GM19467 (cell line): ENCODE results near the gene MINK1.

Source experiments
- ATAC-seq: cut with Tn5 transposase; IDR thresholded peaks from one replicate; pipeline ENCODE4 v1.9.1; 2021; ENCODE audit warnings: mild to moderate bottlenecking, moderate library complexity; ENCODE audit not compliant: unreplicated experiment

MINK1 gene

DNA sequence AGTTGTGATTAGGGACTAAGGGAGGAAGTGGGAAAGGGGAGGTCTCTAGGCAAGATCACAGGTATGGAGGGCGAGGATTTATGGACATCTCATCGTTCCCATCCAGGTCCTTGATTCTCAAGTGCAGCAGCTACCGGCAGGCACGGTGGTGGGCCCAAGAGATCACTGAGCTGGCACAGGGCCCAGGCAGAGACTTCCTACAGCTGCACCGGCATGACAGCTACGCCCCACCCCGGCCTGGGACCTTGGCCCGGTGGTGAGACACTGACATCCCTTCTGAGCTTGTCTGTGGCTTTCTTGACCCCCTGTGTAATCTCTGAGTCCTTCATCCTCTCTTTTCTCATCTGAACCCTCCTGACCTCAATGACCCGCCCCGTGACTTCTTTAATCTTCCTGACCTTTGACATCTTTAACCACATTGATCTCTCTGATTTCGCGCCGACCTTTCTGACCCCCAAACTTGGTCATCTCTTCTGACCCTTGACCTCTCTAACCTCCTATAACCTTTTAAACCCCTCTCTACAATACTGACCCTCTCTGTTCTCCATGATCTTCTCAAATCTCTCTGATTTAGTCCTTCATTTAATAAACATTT lies 22.3 kb upstream of the MINK1 start:
- ATAC-seq: no peak

DNA sequence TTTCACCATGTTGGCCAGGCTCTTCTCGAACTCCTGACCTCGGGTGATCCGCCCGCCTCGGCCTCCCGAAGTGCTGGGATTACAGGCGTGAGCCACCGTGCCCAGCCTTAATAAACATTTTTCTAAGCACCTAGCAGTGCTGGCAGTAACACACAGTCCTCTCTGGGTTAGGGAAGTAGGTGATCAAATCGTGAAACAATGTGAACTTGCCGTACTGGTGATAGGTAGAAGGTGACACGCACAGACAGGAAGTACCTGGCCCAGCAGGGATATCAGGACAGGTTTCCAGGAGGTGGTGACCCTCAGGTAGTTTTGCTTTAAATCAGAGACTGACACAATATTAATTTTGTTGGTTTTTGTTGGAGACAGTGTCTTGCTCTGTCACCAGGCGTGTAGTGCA lies 21.7 kb upstream of the MINK1 start:
- ATAC-seq: no peak

DNA sequence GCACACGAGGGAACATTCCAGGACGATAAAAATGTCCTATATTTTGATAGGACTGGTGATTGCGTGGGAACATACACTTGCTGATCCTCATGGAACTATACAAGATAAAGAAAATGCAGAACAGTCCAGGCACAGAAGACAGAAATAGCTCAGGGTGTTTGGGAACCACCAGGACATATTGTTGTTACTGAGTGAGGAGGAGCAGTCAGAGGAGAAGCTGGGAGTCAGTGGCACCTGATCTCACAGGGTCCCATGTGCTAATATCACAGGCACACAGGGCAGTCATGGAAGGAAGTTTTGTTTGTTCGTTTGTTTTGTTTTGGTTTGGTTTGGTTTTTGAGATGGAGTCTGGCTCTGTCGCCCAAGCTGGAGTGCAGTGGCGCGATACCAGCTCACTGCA lies 20.4 kb upstream of the MINK1 start:
- ATAC-seq: no peak

DNA sequence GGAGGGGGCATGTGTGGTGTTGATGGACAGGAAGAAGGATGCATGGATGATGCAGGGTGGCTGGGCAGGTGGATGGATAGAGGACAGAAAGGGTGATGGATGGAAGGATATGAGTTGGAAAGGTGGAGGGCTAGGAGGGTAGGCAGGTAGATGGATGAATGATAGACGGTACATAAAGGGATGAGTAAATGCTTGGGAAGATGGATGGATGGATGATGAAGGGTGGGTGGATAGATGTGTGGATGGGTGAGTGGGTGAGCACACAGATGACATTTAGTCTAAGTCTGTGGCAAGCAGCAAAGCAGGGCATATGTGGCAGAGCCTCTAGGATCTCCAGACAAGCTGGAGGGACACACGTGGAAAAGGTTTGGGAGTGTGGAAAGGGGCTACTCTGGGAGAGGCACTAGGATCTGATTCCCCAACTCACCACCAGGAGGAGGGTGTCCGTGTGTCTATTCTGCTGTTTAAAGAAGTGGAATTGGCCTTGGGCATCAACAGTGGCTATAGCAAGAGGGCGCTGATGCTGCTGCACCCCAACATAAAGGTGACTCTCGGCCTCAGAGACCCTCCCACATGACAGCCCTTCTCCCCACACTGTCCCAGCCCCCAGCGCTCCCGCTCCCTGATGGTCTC lies 18.0 kb upstream of the MINK1 start:
- ATAC-seq: no peak

DNA sequence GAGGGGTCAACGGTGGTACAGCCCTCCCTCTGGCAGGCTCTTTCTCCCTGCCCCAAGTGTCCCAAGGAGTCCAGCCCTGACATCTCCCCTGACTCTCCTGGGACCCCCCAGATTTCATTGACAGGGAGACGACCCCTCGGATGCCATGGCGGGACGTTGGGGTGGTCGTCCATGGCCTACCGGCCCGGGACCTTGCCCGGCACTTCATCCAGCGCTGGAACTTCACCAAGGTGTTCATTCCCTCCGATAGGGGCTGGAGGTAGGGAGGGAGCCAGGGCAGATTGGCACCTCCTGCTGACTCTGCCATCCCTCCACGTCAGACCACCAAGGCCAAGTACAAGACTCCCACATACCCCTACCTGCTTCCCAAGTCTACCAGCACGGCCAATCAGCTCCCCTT lies 16.3 kb upstream of the MINK1 start:
- ATAC-seq: no peak

DNA sequence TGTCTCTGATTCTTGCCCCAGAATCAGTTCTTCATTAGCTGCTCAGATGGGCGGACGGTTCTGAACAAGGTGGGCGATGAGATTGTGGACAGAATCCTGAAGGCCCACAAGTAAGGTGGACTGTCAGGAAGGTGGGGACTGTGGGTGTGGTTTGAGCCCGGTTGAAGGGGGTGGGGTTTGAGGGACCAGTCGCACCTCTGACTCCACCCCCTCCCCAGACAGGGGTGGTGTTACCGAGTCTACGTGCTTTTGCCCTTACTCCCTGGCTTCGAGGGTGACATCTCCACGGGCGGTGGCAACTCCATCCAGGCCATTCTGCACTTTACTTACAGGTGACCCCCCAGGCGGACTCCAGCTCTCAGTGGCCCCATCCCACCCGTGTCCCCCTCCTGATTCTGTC lies 14.9 kb upstream of the MINK1 start:
- ATAC-seq: no peak

DNA sequence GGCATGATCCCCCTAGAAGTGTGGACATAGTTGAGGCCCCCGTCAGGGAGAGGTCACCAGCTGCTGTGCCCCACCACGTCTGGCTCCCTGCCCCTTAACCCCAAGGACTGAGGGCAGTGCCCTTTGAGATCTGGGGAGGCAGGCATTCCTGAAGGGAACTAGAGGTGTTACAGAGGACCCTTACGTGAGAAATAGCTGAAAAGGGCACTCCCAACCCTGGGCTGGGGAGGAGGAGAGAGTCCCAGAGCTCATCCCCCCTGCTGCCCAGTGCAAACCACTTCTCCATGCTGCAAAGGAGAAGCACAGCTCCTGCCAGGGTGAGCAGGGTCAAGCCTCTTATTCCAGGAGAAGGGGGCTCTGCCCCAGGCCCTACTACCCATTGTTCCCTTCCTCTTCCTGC lies 10.3 kb upstream of the MINK1 start:
- no peak for ATAC-seq

DNA sequence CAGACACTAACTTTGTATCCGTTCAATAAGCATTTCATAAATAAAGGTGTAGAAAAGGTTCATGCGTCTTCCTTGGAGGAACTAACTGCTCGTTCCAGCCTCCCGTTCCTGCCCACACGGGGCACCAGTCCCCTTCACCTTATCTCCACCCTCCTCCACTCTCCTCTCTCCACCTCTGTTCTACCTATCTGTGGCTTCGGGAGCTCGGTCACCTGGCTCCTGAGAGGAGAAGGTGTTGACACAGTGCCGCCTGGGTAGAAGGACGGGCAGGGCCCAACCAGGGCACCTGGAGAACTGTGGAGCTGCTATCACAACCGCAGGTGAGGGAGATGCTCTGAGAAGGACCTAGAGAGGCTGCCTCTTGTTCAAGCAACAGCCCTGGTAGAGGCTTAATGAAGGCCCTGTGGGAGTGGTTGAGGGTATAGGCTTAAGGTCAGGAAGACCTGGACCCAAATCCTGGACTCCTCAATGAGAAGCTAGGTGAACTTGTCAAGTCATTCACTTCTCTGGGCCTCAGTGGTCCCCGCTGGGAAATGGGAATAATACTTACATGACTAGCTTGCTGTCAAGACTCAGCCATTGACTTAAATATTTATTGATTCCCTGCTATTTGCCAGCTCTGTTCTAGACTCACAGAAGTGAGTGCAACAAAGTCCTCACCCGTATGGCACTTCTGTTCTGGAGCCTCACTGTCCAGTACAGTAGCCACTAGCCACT lies 9.6 kb upstream of the MINK1 start:
- no peak for ATAC-seq

DNA sequence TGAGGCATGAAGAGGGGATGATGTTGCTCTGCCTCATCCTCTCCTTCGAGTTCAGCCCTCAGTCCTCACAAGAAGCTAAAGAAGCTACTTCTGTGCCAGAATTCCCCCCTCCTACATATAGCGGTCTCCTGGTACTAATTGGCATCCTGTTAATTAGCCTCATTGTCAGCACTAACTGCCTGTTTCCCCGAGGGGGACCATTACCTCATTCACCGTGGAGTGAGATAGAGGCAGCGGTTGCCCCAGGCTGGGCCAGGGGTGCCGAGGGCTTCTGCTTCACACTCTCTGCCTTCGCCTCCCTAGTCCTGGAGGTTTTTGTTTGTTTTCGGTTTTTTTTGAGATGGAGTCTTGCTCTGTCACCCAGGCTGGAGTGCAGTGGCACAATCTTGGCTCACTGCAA lies 5.7 kb upstream of the MINK1 start:
- no peak for ATAC-seq

DNA sequence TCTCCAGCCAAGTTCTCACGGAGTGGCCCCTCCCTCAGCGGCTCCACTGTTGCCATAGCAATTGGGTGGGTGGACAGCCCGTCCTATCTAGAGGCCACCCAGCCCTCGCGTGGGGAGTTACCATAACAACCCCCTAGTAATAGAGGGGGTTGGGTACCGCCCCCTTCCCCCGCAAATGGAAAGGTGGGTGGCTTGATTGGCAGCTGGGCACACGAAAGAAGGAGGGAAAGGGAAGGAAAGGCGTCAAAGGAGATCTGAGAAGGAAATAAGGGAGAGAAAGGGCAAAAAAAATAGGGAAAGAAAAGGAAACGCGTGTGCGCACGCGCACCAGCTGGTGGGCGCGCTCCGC lies 337 bp upstream of the MINK1 start:
- peak; percentile 5 for ATAC-seq

DNA sequence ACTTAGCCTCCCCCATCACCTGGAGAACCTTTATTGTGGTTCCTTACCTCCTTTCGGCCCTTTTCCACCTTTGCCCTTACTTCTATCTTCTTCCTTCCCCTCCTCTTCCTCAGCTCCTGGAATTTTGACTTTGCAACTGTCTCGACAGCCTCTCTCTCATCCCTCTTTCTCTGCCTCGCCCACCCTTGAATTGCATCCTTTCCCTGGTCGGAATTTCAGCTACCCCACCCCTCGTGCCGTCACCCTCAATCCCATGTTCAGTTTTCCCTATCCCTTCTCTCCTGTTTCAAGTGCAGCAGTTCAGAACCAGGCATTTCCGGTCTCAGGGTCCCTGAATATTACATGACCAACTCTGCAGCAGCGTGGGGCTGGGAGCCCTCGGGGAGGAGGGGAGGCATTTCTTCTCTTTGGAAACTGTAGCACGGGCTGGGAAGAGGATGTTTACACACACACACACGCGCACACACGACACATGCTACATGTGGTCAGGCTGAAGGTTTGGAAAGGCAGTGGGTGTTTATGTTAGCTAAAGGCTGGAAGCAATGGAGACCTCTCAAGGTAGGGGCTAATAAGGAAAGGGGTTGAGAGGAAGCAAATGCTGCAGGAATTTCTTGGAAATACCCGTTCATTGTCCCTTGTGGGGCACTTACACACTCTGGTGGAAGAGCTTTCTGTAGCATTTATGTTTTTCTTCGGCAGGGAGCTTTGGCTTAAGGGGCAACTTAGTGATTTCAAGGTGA lies 971 bp downstream of the MINK1 start:
- ATAC-seq: no peak

DNA sequence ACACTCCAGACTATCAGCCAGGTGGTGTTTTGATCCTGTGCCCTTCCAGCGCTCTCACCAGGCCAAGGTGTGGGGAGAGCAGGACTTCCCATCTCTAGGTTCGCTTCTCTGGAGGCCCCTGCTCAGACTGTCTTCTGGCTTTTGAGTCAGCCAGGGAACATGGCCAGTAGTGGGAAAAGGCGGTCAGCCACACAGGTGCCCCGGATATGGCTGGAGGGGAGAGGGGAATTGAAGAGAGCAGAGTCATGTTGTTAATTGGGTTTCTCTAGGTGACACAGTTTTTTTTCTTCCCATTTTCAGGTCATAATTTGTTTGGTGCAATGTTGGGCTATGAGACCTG lies 1.5 kb downstream of the MINK1 start:
- no peak for ATAC-seq

DNA sequence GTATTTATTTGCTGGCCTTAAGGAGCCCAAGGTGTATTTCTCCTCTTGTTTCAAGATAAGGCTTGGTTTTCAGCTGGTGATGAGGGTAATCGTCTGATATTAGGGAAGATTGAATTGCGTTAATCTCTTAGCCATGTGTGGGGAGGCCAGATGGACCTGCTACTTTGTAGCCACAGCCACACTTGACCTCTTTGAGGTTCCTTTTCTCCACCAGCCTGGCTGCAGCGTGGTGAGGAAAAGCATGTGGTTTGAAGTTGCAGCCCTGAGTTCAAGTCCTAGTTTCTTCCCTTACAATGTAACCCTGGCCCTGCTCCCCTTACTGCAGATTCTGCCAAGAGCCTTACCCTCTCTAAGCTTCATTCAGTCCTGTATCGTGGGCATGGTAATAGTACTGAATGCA lies 3.1 kb downstream of the MINK1 start:
- ATAC-seq: no peak

DNA sequence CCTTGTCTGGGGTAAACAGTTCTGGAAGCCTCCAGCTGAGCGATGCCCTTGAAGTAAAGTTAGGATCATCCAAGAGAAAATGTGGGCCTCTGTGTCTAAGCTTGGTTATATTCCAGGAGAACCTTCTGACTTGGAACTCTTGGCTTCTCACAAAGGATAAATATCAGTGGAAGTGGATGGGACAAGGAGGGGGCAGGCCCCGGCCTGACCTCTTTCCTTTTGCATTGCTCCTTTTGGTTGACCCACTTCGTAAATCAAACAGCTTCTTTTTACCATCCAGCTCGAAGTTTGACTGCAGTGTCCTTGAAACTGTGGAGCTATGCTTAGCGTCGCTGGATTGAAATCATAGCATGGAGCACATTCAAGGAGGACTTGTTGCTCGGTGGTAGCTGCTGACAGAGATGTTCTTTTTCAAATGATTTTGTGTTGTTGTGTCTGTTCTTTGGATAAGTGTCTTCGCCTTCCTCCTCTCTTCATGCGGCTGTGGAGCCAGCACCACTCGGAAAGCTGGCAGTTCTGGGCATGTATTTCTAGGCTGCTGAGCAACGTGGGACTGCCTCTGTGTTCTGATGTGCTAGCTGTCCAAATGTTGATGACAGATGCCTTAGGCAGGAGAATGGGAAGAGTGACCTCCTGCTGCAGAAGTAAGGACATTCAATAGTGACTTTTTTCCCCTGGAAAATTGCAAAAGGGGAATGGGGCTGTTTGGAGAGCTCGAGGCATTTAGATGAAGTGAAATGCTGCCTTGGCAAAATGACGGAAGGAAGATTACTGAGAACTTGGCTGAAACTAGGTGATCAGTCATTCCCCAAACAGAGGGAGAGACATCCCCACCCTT lies 4.5 kb downstream of the MINK1 start:
- ATAC-seq: no peak

DNA sequence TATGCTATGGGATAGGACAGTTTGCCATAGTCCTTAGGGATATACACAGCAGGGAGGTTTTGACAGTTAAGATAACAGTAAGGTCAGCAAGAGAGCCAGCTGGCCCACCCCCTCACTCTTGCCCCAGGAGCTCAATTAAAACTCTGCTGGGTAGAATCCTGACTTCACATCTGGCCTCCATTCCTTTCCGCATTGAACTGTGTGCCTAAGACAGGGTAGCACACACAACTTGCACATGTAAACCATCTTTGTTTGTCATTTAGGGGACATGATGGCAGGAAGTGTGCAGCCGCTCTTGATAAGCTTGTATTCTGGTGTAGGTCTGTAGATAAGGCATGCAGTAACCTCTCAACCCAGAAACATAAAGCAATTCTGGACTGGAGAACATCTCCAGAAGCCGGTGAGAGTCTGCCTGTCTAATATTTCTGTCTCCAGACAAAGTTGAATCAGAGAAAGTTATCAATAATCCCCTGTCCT lies 5.2 kb downstream of the MINK1 start:
- ATAC-seq: no peak

DNA sequence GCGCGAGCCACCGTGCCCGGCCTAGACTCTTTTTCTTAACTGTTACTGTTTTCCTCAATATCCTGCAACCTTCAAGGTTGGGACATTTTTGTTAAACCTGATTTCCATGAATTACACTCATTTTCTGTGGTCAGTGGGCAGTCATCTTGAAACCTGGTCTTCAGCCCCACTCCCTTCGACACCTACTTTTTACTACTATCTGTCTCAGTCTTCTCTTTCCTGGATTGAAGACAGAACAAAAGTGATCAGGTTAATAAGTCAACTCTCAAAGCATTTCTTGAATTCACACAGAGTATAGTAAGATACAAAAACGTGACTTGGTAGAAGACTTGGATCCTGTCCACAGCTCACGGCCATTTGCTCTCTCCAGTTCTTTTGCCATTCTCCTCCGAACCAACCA lies 6.1 kb downstream of the MINK1 start:
- no peak for ATAC-seq

DNA sequence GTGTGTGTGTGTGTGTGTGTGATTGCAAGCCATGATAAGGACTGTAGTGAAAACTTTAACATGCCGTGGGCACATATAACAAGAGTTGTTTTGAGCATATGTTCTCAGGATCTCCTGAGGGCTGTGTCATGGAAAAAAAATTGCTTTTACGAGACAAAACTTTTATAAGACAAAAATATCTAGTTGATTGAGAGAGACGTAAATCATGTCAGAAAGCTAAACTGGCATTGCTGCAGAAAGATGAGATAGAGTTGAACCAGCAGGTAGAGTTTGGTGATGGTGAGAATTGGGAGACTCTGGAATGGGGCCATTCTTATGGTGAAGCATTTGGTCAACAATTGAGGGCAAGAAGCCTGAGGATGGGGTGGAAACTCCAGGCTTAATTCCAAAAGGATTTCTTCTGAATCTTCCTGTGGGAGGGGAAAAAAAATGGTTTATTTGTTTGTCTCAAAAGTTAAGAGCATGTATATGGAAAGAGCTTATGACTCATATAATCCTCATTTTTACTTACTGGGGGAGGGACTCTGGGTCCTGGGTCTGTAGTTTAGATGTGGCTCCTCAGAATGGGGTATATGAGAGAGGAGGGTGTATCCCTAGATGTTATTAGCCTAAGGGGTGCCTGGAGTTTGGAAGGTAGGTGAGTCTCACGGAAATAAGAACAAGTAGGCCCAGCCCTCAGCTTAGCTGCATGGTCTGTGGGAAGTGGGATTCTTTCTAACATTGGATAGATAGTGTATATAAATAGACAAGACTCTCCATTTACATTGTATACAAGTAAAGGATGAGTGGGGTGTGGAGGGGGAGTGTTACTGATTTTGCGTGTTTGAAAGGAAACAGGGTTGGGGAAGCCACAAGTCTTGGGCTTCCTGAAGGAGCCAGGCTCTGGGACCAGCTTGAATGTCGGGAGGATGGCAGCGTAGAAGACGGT lies 7.1 kb downstream of the MINK1 start:
- no peak for ATAC-seq

DNA sequence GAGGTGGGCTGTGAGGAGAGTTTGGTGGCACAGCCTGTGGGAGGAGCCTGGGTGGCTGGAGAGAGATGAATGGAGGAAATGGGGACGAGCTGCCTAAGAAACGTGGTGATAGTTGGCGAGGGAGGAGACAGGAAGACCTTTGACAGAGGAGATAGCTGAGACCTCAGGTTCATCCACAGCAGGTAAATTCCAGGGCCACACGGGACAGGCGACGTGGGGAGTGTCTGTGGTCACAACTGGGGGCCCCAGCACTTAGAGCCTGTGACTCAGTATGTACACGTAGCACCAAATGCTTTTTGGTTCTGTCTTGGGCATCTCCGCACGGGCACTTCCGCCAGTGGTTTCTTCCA lies 7.7 kb downstream of the MINK1 start:
- ATAC-seq: no peak

DNA sequence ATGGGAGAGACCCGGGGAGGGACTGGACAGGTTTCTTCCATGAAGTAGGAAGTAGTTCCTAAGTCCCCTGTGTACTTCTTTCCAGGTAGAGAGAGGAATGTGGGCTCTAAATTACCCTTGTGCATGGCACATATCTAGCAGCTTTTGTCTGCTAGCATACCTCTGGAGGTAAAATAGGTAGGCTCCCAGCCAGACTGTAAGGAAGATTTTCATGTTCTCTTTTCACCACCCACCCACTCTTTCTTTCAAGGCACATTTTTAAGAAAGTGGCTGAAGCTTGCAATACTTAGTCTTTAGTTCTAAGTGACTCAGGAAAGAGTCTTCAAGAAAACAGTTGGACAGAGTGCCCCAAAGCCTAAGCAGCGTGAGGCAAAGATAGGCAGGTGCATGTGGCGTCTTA lies 9.2 kb downstream of the MINK1 start:
- no peak for ATAC-seq

DNA sequence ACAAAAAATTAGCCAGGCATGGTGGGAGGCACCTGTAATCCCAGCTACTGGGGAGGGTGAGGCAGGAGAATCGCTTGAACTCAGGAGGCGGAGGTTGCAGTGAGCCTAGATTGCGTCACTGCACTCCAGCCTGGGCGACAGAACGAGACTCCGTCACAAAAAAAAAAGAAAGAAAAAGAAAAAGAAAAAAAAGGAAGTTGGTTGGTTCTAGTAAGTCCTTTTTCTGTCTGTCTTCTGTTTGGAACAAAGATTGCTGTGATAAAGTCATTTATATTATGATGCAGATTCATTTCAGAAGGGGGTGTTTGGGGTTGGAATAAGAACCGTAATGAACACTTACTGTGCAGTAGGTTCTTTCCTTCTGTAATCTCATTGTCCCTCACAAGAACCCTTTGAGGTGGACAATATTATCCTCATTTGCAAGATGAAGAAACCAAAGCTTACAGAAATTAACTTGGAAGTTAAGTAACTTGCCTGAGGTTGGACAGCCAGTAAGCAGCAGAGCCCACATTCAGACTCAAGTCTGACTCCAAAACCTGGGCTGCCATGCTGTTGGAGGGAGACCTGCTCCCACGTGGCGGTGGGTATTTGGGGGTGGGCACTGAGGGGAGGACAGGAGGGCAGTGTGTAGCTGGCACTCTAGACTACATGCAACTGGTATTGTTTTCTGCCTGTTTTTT lies 10.3 kb downstream of the MINK1 start:
- no peak for ATAC-seq
